CD4-positive, alpha-beta T cell treated with Interleukin-15 for 4 hours (primary cell): ENCODE results near the gene B4GALT5.
"Not testable (repeated sequence)": the region's sequence is repeated elsewhere in the genome, so short reads cannot be mapped to it uniquely, and the experiment has no call there.

Source experiments
- DNase-seq: peaks from one replicate; pipeline ENCODE4 v3.0.0-alpha.2; 2020; ENCODE audit warnings: low spot score

The B4GALT5 gene

DNA sequence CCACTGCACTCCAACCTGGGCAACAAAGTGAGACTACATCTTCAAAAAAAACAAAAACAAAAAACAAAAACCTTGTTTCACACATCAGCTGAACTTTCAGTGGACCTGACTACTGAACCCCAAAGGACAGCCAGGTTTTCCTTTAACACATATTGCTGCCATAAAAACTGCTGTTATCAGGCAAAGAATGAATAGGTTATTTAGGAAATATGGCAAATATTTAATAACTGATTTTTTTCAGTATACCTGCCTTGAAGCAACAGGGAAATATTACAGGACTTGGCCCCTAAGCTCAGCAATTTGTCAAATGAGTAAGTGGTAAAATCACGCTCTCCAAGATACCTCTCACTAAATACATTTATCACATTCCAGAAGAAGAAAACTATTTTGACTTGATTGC is 34.0 kb downstream of the B4GALT5 start:
- no peak for DNase-seq

DNA sequence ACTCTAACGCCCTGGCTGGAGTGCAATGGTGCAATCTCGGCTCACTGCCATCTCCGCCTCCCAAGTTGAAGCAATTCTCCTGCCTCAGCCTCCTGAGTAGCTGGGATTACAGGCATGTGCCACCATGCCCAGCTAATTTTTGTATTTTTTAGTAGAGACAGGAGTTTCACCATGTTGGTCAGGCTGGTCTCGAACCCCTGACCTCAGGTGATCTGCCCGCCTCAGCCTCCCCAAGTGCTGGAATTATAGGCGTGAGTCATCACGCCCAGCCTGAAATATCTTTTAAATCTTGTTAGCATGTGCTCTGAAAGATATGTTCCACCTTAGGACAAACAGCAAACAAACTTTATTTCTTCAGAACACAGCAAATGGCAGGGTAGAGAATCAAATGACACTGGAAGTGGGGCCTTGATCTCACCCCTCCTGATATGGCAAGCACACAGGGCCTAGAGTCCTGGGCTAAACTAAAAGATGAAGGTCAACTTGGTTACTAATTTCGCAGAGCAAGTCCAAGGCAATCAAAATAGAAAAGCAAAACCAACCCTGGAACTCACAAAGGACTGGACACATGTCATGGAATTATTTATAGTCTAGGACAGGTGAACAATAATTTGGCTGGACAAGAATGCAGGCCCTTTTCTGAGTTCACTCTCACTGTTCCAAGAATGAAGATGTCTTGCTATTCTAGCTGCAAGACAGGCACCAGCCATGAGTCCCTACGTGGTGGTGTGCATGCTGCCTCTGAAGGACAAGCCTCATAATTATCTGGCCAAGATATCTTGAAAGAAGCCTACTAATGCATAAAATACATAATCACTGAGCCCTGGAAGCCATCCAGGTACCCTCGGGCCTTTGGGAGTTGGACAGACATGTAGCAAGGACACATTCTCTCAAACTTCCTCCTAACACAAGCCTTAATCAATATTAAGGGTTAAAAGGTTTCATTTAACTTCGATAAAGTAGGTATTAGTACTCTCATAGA is 35.6 kb downstream of the B4GALT5 start:
- DNase-seq = no peak

DNA sequence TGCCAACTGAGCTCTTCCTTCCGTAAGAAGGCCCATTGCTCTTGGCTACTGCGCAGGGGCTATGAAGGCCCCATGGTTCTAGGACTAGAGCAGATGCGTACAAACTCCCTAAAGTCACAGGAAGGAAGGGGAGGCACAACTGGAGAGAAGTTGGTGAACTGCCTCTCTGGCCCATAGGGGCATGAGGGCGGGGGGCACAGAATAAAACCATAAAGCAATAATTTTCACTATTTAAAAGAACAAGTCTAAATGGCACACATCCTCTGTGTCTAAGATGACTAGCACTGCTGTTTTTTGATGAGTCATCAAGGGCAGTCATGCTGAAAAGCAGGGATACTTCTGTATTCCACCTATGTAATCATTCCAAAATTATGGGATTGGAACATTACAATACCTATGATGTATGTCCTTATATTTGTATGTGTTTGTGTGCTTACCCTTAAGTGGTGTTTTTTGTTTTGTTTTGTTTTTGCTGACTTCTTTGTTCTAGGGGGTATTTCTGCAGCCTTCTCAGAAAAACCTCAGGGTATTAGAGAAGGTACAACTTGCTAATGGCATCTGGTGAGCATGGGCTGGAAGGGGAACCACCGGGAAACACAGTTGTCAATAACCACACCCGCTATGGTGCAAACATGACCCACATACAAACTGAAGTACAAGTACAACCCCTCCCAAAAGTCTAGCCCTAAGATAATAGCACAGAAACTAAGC is 36.9 kb downstream of the B4GALT5 start:
- DNase-seq = peak; percentile 82

DNA sequence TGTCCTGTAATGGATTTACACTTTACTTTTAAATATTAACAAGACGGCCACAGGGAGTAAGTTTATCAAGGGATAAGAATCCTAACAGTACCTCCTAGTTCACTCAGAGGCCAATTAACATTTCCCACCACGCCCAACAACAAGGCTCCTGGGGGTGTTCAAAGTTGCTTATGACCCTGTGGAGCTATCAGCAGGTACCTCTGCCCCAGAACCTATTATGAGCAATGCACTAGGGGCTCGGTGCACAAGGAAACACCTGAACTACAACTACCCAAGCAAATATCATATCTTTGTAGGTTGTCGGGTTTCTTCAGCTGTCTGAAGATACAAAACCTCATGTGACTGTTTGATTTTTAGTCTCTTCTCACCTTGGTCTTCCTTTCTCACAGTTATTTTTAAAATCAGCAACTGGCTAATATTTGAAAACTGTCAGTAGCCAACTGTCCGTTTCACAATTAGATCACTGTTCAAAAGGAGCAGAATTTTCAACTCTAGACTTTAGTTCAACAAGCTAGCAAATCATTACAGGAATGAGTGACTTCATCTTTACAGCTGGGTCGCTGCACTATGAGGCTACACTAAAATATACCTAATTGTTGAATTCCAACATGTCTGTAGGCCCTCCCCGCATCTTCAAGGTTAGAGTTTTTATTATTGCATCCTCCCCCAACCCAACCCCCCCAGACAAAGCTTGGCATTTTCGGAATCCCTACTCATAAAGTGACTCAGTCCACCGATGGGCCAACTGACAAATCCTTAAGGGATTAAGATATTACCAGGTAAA is 38.1 kb downstream of the B4GALT5 start:
- no peak for DNase-seq

DNA sequence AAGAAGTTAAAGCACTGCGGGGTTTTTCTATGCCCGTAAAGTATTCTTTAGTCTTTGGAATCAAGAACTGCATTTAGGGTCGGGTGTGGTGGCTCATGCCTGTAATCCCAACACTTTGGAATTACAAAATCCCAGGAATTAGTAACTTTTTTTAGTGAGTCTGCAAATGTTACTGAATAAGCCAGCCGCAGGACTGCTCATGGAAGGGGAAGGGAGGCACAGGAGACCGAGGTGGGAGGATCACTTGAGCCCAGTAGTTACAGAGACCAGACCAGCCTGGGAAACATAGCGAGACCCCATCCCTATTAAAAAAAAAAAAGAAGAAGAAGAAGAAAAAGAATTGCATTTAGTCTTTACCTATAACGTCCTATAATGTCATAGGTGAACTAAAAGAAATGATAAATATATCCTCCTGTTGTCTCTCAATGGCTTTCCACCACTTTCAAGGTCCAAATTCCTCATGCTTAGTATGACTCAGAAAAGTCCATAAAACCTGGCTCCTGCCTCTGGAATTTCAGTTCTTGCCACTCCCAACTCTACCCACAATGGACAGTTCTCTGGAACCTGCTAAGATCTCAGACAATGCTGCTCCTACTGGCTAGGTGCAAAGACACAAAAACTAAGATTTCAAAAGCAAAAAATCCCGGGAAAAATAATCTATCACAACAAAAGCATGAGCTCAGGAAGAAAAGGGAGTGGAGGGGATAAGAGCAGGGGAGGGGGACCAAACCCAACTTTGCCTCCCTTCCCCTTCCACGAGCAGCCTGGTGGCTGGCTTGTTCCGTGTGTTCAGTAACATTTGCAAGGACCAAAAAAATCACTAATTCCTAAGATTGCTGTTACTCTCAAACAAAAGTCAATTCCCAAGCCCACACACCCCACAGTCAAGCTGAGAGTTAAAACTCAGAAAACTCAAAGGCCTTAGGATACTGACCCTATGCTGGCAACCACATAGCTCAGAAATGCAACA is 39.0 kb downstream of the B4GALT5 start:
- DNase-seq = no peak

DNA sequence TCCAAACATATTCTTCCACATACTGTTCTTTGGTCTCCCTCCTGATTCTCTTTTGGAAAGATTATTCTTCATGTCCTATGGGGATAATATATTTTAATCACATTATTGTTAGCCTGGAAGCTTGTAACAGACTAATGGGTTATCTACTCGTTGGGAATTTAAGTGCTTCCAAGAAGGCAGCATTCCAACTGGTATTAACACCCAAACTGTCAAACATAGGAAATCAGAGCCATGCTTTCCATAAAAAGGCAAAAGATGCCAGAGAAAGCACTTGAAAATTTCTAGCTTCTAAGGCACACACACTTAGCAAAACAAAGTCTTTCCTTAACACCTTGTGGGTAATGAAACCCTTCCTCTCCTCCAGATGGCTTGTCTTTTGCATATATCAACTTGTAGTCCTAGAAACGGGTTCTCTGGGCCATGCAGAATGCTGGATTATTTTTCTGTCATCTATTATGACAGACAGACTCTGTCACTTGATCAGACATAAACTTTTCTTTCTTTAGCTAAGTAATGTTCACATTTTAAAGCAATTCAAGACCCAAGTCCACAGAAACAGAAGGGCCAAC is 41.5 kb downstream of the B4GALT5 start:
- DNase-seq = no peak

DNA sequence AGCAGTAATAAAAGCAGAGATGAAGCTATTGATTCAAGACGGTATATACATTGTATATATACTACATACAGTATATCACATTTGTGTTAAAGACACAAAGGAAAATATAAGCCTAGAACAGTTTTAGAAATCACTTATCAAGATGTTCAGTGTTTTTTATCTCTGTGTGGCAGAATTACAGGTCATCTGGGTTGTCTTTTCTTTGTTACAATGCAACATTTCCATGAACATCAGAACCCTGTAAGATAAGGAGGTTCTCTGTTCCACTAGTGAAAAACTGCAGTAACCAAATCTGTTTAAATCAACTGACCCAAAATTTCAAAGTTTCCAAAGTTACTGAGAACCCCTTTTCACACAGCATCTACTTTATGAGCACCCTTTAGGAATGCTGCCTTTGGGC is 42.2 kb downstream of the B4GALT5 start:
- DNase-seq = no peak

DNA sequence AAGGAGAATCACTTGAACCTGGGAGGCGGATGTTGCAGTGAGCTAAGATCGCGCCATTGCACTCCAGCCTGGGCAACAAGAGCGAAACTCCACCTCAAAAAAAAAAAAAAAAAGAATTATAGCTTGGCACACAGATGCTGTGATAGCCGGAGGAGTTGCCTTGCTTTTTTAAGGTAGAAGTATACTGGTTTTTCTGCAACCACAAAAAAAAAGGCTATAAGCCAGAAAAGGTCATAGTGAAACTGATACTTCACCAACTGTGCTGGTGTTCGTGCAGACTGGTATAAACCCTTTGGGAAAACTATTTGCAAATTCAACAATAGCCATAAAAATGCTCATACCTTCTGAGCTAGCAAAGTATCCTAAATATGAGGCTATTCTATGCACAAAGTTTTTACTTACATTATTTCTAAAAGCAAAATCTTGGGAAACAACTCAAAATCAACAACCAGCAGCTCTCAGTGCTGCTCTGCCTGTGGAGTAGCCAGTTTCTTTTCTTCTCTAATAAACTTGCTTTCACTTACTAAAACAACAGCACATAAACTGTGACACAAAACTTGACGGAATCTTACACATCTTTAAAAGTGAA is 44.0 kb downstream of the B4GALT5 start:
- DNase-seq = peak; percentile 30

DNA sequence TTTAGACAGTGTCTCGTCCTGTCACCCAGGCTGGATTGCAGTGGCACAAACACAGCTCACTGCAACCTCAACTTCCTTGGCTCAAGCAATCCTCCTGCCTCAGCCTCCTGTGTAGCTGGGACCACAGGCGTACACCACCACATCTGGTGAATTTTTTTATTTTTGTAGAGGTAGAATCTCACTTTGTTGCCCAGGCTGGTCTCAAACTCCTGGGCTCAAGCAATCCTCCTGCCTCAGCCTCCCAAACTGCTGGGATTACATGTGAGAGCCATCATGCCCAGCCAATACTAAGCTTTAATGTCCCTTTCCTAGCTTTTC is 44.8 kb downstream of the B4GALT5 start:
- not testable (repeated sequence) for DNase-seq

DNA sequence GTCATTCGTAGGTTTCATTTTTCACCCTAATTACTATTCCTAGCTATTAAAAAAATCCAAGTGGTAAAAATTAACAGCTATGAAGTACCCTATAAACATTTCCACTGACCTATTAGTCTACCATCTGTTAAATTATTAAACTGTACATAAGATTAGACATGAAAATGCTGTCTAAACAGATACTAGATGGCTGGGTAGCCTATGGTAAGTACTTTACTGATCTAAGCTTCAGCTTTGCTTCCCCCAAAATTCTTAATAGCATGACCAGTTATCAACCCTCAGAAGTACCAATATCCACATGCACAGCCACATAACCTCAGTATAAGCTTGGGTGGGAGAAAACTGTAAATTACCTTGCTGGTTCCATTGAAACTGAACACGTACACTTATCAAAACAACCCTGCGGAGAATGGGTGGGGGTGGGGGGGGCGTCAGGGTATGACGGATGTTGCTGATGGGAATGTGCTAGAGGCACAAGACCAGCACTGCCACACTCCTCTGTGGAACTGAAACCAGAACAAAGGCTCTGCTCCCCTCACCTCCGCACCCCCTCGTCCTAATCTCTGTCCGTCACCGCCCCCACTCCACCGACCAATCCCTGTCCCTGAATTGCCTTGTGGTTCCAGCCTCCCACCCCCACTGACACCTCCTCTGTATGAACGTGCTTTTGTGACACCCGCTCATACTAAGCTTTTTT is 45.3 kb downstream of the B4GALT5 start:
- DNase-seq = peak; percentile 69

DNA sequence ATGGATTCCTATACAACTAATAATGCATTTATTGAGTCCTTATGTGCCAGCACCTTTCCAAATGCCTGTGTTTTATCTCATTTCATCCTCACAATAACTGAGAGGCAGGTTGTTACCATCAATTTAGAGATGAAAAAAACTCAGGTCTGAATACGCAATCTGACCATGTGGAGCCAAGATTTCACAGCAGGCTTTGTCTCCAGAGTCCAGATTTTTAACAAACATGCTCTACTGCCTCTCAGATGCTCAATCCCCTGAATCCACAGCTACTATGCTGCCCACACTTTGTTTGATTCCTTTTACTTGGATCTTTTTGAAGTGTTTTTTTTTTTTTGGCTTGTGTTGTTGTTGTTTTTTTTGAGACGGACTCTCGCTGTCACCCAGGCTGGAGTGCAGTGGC is 46.8 kb downstream of the B4GALT5 start:
- no peak for DNase-seq

DNA sequence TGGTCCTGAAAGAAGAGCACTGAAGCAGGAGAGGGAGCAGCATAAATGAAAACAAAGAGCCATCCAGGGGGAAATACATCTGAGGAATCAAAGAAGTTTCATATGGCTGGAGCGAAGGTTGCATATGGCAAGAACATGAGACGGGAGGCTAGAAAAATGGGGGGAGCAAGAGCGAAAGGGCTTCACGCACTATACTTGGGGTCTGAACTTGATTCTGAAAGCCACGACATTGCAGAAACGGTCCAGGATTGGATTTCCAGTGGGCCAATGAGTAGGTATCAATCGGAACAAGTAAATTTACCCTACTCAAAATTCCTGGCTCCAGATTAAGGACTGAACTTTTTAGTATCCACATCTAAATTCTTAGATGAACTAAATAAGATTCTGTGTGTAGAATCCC is 47.9 kb downstream of the B4GALT5 start:
- no peak for DNase-seq

DNA sequence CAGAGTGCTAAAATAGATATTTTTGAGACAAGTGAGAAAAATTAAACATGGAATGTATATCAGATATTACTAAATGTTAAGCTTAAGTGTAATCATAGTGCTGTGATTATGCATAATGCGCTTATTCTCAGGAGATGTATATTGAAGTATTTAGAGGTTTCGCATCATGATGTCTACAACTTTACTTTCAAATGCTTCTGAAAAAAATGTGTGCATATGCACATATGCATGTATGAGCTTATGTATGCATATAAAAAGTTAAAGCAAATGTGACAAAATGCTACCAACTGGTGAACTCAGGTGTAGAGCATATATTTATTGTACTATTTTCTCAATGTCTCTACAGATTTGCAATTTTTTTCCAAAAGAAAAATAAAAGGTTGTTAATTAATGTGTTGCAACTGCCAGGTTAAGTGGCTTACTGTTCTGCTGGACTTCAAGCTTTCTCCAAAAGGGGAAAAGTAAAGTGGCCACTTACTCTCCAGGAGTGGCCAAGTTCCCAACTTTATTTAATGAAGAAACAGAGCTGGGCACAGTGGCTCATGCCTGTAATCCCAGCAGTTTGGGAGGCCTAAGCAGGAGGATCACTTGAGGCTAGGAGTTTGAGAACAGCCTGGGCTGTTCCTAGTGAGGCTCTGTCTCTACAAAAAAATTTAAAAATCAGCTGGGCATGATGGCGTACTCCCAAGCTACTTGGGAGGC is 48.9 kb downstream of the B4GALT5 start:
- DNase-seq = no peak

DNA sequence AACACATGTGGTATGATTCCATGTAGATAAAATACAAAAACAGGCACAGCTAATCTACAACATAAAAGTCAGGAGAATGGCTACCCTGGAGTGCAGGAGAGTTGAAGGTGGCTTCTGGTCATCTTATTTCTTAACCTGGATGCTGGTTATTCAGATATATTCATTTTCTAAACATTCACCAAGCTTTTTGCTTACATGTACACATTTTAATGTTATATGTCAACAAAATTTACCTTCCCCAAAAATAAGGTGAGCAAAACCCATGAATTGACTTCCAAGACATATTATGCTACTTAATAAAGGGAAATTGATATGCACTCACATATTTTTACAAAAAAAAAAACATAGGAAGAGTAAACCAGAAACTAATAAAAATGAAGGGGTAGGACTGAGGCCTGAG is 50.6 kb downstream of the B4GALT5 start:
- DNase-seq = no peak

DNA sequence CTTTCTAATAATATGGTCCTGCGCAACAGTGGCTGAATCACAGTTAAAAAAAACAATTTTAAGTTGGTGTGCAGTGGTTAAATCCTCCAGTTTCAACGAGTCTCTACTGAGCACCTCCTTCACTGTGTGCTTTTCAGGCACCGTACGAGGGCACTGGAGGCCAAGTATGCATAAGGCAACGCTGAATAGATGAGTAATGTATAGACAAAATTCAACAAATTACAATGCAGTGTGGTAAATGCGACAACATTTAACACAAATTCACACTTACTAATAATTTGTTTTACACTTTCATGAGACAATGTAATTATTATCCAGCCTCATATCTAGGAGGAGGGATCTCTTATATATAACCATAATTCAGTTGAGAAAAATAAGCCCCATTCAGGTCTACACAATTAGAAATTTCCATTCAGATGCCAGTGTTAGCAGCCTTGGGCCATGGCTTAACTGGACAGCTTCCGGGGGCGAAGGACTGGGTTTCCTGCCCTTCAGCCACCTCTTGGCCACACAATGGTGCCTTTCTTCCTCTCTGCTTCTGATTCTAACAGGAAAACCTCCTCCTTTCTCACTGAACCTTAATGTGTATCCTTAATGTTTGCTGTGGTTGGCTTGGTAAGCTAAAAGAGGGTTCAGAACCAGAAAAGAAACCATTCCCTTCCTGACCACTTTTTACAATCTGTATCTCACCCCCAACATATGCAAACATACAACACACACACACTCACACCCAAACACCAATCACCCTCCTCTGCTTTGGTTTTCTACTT is 51.9 kb downstream of the B4GALT5 start:
- peak; percentile 20 for DNase-seq

DNA sequence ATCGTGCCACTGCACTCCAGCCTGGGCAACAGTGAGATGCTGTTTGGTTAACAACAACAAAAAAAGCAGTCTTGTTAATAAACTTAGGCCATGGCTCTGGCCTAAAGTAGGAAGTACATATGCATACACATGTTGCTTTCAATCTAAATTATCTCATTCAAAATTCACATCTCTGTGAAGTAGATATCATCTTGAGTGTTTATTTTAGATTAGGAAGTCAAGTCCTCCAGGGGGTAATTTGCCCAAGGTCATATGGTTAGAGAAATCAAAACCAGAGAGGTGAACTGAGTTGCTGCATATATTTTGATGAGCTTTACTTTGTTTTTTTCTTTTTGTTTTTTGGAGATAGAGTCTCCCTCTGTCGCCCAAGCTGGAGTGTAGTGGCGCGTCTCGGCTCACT is 52.8 kb downstream of the B4GALT5 start:
- DNase-seq = no peak

DNA sequence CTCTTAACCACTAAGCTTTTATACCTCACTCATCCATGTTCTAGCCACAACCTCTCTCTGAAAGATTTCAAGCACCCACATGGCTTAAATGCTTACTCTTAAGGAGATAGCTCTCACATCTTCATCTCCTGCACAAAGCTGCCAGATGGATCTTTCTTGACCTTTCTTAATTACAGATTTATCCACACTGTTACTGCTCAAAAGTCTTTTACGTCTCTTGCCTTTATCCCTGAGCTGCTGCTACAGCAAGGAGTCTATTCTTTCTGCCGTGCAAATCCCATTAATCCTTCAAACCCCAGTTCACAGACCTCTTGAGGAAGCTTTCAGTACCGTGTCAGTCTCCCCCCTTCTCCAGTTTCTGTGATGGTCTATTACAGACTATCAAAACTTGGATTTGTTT is 54.6 kb downstream of the B4GALT5 start:
- no peak for DNase-seq

DNA sequence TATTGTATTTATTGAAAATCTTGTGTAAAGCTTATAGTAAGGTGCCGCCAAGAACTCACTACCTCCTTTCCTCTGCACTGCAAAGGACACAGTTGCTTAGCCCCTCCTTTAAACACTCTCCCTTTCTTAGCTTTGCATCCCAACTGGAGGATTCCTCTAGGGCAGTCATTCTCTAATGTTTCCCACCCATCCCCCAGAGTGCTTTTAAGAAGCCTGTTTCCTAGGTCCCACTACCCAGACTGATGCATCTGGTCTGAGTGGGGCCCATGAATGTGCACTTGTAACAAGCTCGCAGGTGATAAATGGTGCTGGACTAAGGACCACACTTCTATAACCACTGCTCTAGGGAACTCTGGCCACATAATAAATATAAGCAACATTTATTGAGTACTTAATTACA is 55.2 kb downstream of the B4GALT5 start:
- DNase-seq = no peak
